Measurements from ENCODE around the gene LRR1.

DNA sequence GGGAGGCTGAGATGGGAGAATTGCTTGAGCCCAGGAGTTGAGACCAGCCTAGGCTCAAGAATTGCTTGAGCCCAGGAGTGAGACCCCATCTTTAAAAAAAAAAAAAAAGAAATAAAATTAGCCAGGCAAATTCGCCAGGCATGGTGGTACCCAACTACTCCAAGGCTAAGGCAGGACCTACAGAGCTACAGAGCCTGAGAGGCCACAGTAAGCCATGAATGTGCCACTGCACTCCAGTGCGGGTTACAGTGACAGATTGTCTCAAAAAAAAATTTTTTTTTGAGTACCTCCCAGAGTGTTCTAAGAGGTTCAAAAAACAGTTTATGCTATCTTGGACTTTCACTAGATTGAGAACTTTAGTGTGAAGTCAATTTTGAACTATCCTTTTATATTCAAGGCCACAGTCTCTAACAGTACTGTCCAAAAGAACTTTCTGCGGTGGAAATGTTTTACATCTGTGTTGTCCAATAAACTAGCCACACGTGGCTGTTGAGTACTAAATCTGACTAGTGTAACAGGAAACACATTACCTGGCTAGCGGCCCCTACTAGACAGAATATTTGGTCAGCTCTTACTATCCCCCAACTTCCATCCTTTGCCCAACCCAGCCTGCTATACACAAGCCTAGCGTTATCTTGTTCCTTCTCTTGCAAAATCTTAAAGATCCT lies 19.2 kb downstream of the LRR1 start:
- no peak for TF ChIP-seq GATA2 (IDR thresholded peaks at IDR 0.05; ENCODE audit: low read depth, low read length)
- TF ChIP-seq GATA3 (IDR thresholded peaks at IDR 0.05; ENCODE audit: low read depth, low read length) = no peak

Measured in SH-SY5Y (cell line).